ENCODE data around the gene PERM1. TPM values are rescaled to one million over a fixed set of nuclear protein-coding genes. Genes with fewer than 3 reads are reported as not detected.
"Not testable (repeated sequence)": the region's sequence is repeated elsewhere in the genome, so short reads cannot be mapped to it uniquely, and the experiment has no call there.

Gene PERM1
- total RNA-seq, 1 experiment from 2014 or later, result 0.81 TPM

GRCh38 chr1:950268-950667 lies 31.6 kb downstream of the PERM1 start:
- no peaks in the 10 kb centered on the region for H3K9me2 ChIP-seq (ENCODE audit: insufficient read depth)
- no peaks in the 10 kb centered on the region for H3K79me2 ChIP-seq (ENCODE audit: low read depth)
- H3K4me3 ChIP-seq, result no peak overlapping the region
- no peak for DNase-seq
- TF ChIP-seq EZH2 (IDR thresholded peaks at IDR 0.05; ENCODE audit: low read depth) (no peak), CTCF (conservative IDR thresholded peaks at IDR 0.05) (no peak)
- H3K4me2 ChIP-seq, result no peak overlapping the region
- no peak overlapping the region for H2AFZ ChIP-seq
- CTCF ChIA-PET, result no interaction called here
- no peaks in the 10 kb centered on the region for H3K4me1 ChIP-seq (replicated peaks; ENCODE audit: insufficient read depth)
- H4K20me1 ChIP-seq (ENCODE audit: insufficient read depth), result peaks cover 24% of the 10 kb centered on the region
- 0 out of 2 replicates have a peak, but pooled peaks cover 7% of the 10 kb centered on the region for H3K36me3 ChIP-seq (ENCODE audit: low read depth)
- no peak overlapping the region for H3K27ac ChIP-seq
- H3F3A ChIP-seq (ENCODE audit: insufficient read depth, low read depth), result no peaks in the 10 kb centered on the region
- no TSS peak for BruUV-seq (replicated peaks)
- intact Hi-C loops (cut with micrococcal nuclease; ENCODE audit: unreplicated experiment), result no loop called here
- no peaks in the 10 kb centered on the region for H3K9me3 ChIP-seq (ENCODE audit: insufficient read depth, low read depth)
- POLR2A ChIA-PET (ENCODE audit: unreplicated experiment), result no interaction called here
- no peaks in the 10 kb centered on the region for H3K27me3 ChIP-seq (ENCODE audit: insufficient read depth, low read depth)

- H3K36me3 ChIP-seq (ENCODE audit: low read depth), result 0 out of 2 replicates have a peak, but pooled peaks cover 7% of the 10 kb centered on the region
- H2AFZ ChIP-seq, result no peak overlapping the region
- peaks cover 21% of the 10 kb centered on the region for H4K20me1 ChIP-seq (ENCODE audit: insufficient read depth)
- intact Hi-C loops (cut with micrococcal nuclease; ENCODE audit: unreplicated experiment), result no loop called here
- H3K27ac ChIP-seq, result no peak overlapping the region
- H3F3A ChIP-seq (ENCODE audit: insufficient read depth, low read depth), result peaks cover 8% of the 10 kb centered on the region; the same call in 1 of the 2 replicates
- no peak for DNase-seq
- TF ChIP-seq EZH2 (IDR thresholded peaks at IDR 0.05; ENCODE audit: low read depth) (no peak), CTCF (conservative IDR thresholded peaks at IDR 0.05) (no peak)
- H3K4me2 ChIP-seq, result no peak overlapping the region
- peaks cover 2% of the 10 kb centered on the region; the same call in 1 of the 2 replicates for H3K27me3 ChIP-seq (ENCODE audit: insufficient read depth, low read depth)
- H3K4me3 ChIP-seq, result no peak overlapping the region
- ChIA-PET CTCF (no interaction called here), POLR2A (ENCODE audit: unreplicated experiment) (no interaction called here)
- H3K79me2 ChIP-seq (ENCODE audit: low read depth), result no peaks in the 10 kb centered on the region
- no peaks in the 10 kb centered on the region for H3K4me1 ChIP-seq (replicated peaks; ENCODE audit: insufficient read depth)
- H3K9me2 ChIP-seq (ENCODE audit: insufficient read depth), result no peaks in the 10 kb centered on the region
- H3K9me3 ChIP-seq (ENCODE audit: insufficient read depth, low read depth), result no peaks in the 10 kb centered on the region
- no TSS peak for BruUV-seq (replicated peaks)
These were observed 33.9 kb downstream of the PERM1 start for GRCh38 chr1:947958-948357.

GRCh38 chr1:946811-947210 lies 35.1 kb downstream of the PERM1 start:
- POLR2A ChIA-PET (ENCODE audit: unreplicated experiment); H3K9me3 ChIP-seq (ENCODE audit: insufficient read depth, low read depth); H3K79me2 ChIP-seq (ENCODE audit: low read depth); H3K9me2 ChIP-seq (ENCODE audit: insufficient read depth); H3K4me2 ChIP-seq; H3F3A ChIP-seq (ENCODE audit: insufficient read depth, low read depth); H2AFZ ChIP-seq; H3K27ac ChIP-seq; H3K4me3 ChIP-seq; DNase-seq; H3K36me3 ChIP-seq (ENCODE audit: low read depth); BruUV-seq (replicated peaks); intact Hi-C loops (cut with micrococcal nuclease; ENCODE audit: unreplicated experiment); H3K4me1 ChIP-seq (replicated peaks; ENCODE audit: insufficient read depth): not testable (repeated sequence)
- Histone ChIP-seq H4K20me1 (ENCODE audit: insufficient read depth) (peaks cover 13% of the 10 kb centered on the region), H3K27me3 (ENCODE audit: insufficient read depth, low read depth) (peaks cover 13% of the 10 kb centered on the region)
- CTCF ChIA-PET, result interaction anchor here (0.6 kb wide), 1 partner anchor 915 kb away, joined by 5 read pairs; no protein-coding TSS in a partner anchor
